ENCODE data around the gene EEPD1.
A peak's percentile ranks its signal among the peaks of the same experiment; 100 is the strongest.

EEPD1 gene

DNA sequence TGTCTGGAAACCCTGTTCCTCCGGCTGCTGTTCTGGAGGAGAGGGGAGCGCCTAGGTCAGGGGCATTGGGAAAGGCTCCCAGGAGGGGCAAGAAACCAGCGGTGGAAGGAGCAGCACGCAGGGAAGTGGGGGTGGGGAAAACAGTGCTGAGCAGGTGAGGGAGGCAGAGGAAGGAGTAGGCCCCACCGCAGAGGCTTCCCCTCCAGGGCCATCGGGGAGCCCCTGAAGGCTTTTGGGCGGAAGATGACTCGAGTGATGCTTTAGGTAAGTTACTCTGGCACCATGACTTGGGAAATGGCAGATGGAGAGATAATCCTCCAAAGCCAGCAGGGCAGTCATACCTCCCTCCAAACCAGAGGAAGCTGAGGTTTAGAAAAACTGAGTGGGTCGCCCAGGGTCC, 130.1 kb downstream of the EEPD1 start:
- CTCF ChIA-PET, result no interaction called here
- no peak for DNase-seq
- no peak overlapping the region for H3K4me3 Mint-ChIP-seq
- H3K36me3 Mint-ChIP-seq, result peaks cover 2% of the 10 kb centered on the region
- H3K27me3 Mint-ChIP-seq, result peaks cover 17% of the 10 kb centered on the region
- H3K27ac Mint-ChIP-seq, result peak overlapping the region; percentile 34
- H3K4me1 Mint-ChIP-seq, result peaks cover 51% of the 10 kb centered on the region
- no peaks in the 10 kb centered on the region for H3K9me3 Mint-ChIP-seq

- Mint-ChIP-seq H3K27ac (peak overlapping the region; percentile 22), H3K4me1 (peaks cover 56% of the 10 kb centered on the region), H3K4me3 (no peak overlapping the region), H3K36me3 (peaks cover 3% of the 10 kb centered on the region), H3K9me3 (no peaks in the 10 kb centered on the region), H3K27me3 (peaks cover 17% of the 10 kb centered on the region)
- CTCF ChIA-PET, result interaction anchor here (0.6 to 1.6 kb wide), 2 partner anchors 11 to 307 kb away, joined by 4 read pairs; no protein-coding TSS in a partner anchor
- DNase-seq, result no peak
Measured at GRCh38 chr7:36283711-36284130, 130.7 kb downstream of the EEPD1 start.

- Mint-ChIP-seq H3K27me3 (peaks cover 11% of the 10 kb centered on the region), H3K4me1 (peaks cover 64% of the 10 kb centered on the region), H3K36me3 (peaks cover 8% of the 10 kb centered on the region), H3K4me3 (no peak overlapping the region), H3K27ac (peak overlapping the region; percentile 21), H3K9me3 (no peaks in the 10 kb centered on the region)
- CTCF ChIA-PET, result interaction anchor here (0.6 to 1.6 kb wide), 3 partner anchors 11 to 308 kb away, joined by 3 to 4 read pairs (median 4); no protein-coding TSS in a partner anchor
- no peak for DNase-seq
Measured at GRCh38 chr7:36284456-36285090, 131.5 kb downstream of the EEPD1 start.

GRCh38 chr7:36285276-36285675, 132.2 kb downstream of the EEPD1 start:
- Mint-ChIP-seq H3K4me3 (no peak overlapping the region), H3K4me1 (peaks cover 69% of the 10 kb centered on the region), H3K36me3 (peaks cover 8% of the 10 kb centered on the region), H3K27ac (peak overlapping the region; percentile 19), H3K27me3 (peaks cover 4% of the 10 kb centered on the region), H3K9me3 (no peaks in the 10 kb centered on the region)
- no peak for DNase-seq
- CTCF ChIA-PET, result interaction anchor here (0.9 to 1.6 kb wide), 3 partner anchors 20 to 309 kb away, joined by 3 to 4 read pairs (median 3); no protein-coding TSS in a partner anchor

- peaks cover 74% of the 10 kb centered on the region for H3K4me1 Mint-ChIP-seq
- H3K27me3 Mint-ChIP-seq, result no peaks in the 10 kb centered on the region
- no peaks in the 10 kb centered on the region for H3K9me3 Mint-ChIP-seq
- H3K4me3 Mint-ChIP-seq, result peak overlapping the region; percentile 61
- peak overlapping the region; percentile 97 for H3K27ac Mint-ChIP-seq
- peak; percentile 76 for DNase-seq
- CTCF ChIA-PET, result interaction anchor here (1.0 to 1.9 kb wide), 3 partner anchors 32 to 301 kb away, joined by 3 to 8 read pairs (median 3); no protein-coding TSS in a partner anchor
- peaks cover 13% of the 10 kb centered on the region for H3K36me3 Mint-ChIP-seq
Measured at GRCh38 chr7:36286226-36286625, 133.2 kb downstream of the EEPD1 start.

DNA sequence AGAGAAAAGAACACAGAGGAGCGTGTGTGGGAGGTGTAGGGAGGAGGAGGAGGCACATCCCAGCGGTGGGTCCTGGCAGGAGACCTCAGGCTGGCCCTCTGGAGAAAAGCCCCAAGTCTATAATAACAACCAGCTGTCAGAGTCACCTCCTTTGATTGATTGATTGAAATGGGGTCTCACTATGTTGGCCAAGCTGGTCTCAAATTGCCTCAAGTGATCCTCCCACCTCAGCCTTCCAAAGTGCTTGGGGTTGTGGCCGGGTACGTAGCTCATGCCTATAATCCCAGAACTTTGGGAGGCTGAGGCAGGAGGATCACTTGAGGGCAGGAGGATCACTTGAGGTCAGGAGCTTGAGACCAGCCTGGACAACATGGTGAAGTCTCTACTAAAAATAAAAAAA, 133.6 kb downstream of the EEPD1 start:
- H3K27me3 Mint-ChIP-seq, result no peaks in the 10 kb centered on the region
- no peaks in the 10 kb centered on the region for H3K9me3 Mint-ChIP-seq
- peaks cover 17% of the 10 kb centered on the region for H3K36me3 Mint-ChIP-seq
- peaks cover 78% of the 10 kb centered on the region for H3K4me1 Mint-ChIP-seq
- H3K27ac Mint-ChIP-seq, result peak overlapping the region; percentile 97
- CTCF ChIA-PET, result interaction anchor here (1.0 to 1.9 kb wide), 2 partner anchors 31 to 265 kb away, joined by 3 to 8 read pairs; no protein-coding TSS in a partner anchor
- no peak for DNase-seq
- H3K4me3 Mint-ChIP-seq, result peak overlapping the region; percentile 61

DNA sequence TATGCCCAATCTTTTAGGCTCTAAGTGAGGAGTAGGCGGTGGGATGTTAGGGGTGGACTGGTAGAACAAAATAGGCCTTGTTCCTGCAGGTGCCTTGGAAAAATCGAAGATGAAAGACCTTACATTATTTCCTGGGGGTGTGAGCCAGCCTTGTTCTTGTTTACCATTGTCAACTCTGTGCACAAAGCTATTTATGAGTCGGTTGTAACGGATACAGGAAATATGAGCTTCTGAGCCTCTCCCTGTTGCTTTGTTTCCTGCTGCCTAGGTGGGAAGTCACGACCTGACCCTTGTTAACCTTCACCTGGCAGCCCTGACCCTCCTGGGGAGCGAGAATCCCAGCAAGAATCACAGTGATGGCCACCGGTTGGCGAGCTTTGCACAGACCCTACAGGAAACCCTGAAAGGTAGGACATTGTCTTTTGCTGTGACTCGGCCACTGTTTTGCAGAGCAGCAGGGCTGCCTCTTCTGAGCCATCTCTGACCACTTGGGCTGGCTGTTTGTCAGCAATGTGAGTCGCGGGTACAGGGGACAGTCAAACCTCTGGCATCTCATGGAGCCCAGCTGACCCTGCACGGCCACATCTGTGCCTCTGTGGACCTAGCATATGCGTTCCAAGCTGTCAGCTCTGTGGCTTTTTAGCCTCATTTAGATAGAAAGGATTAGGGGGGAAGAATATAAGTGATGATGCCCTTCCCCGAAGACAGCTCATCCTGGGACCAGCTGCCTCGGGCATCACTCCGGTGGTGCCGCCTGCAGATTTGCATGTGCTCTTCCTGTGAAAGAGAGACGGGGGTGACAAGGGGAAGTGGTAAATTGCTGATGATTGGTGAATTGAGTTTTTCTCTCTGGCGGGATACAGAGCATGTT, 134.6 kb downstream of the EEPD1 start:
- Mint-ChIP-seq H3K4me1 (peaks cover 88% of the 10 kb centered on the region), H3K4me3 (peak overlapping the region; percentile 76), H3K9me3 (no peaks in the 10 kb centered on the region), H3K27me3 (peaks cover 6% of the 10 kb centered on the region), H3K36me3 (peaks cover 17% of the 10 kb centered on the region), H3K27ac (peak overlapping the region; percentile 97)
- peak; percentile 56 for DNase-seq
- CTCF ChIA-PET, result interaction anchor here (0.8 to 7.8 kb wide), 7 partner anchors 12 to 302 kb away, joined by 3 to 91 read pairs (median 4); no protein-coding TSS in a partner anchor

DNA sequence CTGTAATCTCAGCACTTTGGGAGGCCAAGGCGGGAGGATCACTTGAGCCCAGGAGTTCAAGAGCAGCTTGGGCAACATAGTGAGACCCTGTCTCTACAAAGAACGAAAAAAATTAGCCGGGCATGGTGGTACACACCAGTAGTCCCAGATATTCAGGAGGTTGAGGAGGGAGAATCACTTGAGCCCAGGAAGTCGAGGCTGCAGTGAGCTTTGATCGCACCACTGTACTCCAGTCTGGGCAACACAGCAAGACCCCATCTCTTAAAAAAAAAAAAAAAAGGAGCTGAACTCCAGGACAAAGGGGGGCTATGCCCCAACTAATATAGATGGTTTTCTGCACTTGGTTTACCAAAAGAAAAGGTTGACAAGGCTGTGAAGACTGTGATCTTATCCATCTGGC, 135.4 kb downstream of the EEPD1 start:
- H3K4me3 Mint-ChIP-seq, result peak overlapping the region; percentile 76
- peak overlapping the region; percentile 97 for H3K27ac Mint-ChIP-seq
- peaks cover 6% of the 10 kb centered on the region for H3K27me3 Mint-ChIP-seq

DNA sequence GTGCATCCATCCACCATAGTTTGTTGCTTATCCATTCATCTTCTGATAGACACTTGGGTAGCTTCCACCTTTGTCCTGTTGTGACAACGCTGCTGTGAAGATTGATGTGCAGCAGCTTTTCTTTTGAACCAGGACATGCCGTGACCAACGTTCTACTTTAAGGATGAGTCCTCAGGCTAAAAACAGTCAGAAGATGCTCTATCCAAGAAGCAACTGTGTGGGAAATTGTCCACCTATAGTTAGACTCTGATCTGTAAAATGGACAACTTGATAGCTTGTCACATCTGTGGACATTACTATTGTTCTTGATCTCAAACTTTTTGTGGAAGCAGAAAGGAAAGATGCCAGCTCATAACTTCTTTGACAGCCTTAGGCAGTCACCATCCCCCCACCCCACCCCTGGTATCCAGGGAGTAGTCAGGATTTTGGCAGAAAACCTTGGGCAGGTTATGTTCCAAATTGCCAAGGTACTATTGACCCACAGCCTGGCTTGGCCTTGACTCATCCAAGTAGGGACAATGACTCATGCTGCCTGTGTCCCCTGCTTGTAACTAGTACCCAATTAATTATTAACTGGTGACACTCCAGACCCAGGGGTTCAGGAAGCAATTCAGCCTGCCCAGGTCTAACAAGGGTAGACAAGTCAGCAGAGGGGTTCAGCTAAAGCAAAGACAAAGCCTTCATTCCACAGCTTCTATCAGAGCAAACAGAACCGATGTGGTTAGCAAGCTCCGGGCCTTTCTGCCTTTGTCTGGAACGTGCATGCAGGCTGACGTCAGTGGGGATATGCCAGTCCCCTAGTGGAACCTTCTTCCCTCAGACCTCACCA, 137.0 kb downstream of the EEPD1 start:
- Mint-ChIP-seq H3K4me3 (no peak overlapping the region), H3K36me3 (peaks cover 17% of the 10 kb centered on the region), H3K27me3 (peaks cover 6% of the 10 kb centered on the region), H3K4me1 (peaks cover 66% of the 10 kb centered on the region), H3K9me3 (no peaks in the 10 kb centered on the region), H3K27ac (no peak overlapping the region)
- DNase-seq, result no peak
- CTCF ChIA-PET, result interaction anchor here (0.7 to 7.8 kb wide), 12 partner anchors 9 to 431 kb away, joined by 3 to 91 read pairs (median 3); no protein-coding TSS in a partner anchor

More for the DNA sequence above, 135.4 kb downstream of the EEPD1 start:
- no peak for DNase-seq
- Mint-ChIP-seq H3K4me1 (peaks cover 82% of the 10 kb centered on the region), H3K36me3 (peaks cover 17% of the 10 kb centered on the region), H3K9me3 (no peaks in the 10 kb centered on the region)
- CTCF ChIA-PET, result interaction anchor here (0.8 to 7.8 kb wide), 7 partner anchors 26 to 303 kb away, joined by 3 to 91 read pairs (median 4); no protein-coding TSS in a partner anchor

DNA sequence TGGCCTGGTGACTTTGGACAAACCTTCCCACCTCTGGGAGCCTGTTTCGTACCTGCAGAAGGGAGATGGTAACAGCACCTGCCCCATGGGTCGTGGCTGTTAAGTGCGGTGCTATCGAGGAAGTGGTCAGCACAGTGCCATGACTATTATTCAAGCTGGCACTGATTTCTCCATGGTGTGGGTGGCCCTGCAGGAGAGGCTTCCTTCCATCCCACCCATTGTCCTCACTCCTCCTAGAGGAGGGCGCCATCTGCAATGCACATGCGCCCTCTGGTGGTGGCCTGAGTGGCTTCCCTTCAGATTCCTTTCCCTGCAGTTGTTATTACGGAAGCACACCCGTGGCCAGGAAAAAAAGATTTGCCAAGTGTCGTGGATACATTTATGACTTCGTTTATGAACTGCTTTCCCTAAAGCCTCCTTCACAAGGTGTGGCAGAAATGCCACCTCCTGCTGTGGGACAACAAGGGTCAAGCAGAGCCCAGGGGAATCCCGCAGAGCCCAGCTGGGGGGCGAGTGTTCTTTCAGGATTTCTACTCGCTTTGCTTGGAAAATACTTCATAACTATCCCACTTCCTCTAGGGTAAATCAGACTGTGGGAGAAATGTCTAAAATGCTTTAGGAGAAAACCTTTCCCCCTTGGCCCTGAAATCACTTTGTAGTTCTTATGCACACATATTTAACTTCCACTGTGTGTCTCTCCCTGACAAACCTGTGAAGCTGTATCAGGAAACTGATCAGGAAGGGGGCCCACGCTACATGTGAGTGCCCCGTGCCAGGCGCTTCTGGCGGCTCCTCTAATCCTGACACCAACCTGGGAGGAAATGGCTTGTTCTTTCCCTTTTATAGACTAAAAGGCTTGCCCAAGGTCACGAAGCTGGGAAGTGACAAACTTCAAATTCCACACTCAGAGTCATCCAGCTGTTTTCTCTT, 138.6 kb downstream of the EEPD1 start:
- CTCF ChIA-PET, result interaction anchor here (0.6 to 7.8 kb wide), 16 partner anchors 9 to 375 kb away, joined by 3 to 91 read pairs (median 6); no protein-coding TSS in a partner anchor
- no peak overlapping the region for H3K27ac Mint-ChIP-seq
- peaks cover 53% of the 10 kb centered on the region for H3K4me1 Mint-ChIP-seq
- H3K36me3 Mint-ChIP-seq, result peaks cover 17% of the 10 kb centered on the region
- peaks cover 6% of the 10 kb centered on the region for H3K27me3 Mint-ChIP-seq
- no peaks in the 10 kb centered on the region for H3K9me3 Mint-ChIP-seq
- peak overlapping the region; percentile 27 for H3K4me3 Mint-ChIP-seq
- DNase-seq, result peak; percentile 79

- H3K27me3 Mint-ChIP-seq, result peaks cover 6% of the 10 kb centered on the region
- peaks cover 21% of the 10 kb centered on the region for H3K4me1 Mint-ChIP-seq
- CTCF ChIA-PET, result no interaction called here
- no peak overlapping the region for H3K4me3 Mint-ChIP-seq
- H3K36me3 Mint-ChIP-seq, result peaks cover 15% of the 10 kb centered on the region
- H3K27ac Mint-ChIP-seq, result no peak overlapping the region
- DNase-seq, result no peak
- H3K9me3 Mint-ChIP-seq, result no peaks in the 10 kb centered on the region
Measured at GRCh38 chr7:36295090-36295489, 142.0 kb downstream of the EEPD1 start.

- DNase-seq, result no peak
- Mint-ChIP-seq H3K27me3 (peaks cover 6% of the 10 kb centered on the region), H3K4me1 (peaks cover 15% of the 10 kb centered on the region), H3K4me3 (no peak overlapping the region), H3K9me3 (no peaks in the 10 kb centered on the region), H3K27ac (no peak overlapping the region), H3K36me3 (peaks cover 9% of the 10 kb centered on the region)
- CTCF ChIA-PET, result interaction anchor here (1.2 kb wide), 1 partner anchor 22 kb away, joined by 3 read pairs; no protein-coding TSS in a partner anchor
Measured at GRCh38 chr7:36296284-36296683, 143.2 kb downstream of the EEPD1 start.
